ENCODE data around the gene IFNLR1. TPM values are rescaled to one million over a fixed set of nuclear protein-coding genes. Genes with fewer than 3 reads are reported as not detected.

IFNLR1 gene
- total RNA-seq, 1 experiment from 2014 or later, result 2.6 TPM

DNA sequence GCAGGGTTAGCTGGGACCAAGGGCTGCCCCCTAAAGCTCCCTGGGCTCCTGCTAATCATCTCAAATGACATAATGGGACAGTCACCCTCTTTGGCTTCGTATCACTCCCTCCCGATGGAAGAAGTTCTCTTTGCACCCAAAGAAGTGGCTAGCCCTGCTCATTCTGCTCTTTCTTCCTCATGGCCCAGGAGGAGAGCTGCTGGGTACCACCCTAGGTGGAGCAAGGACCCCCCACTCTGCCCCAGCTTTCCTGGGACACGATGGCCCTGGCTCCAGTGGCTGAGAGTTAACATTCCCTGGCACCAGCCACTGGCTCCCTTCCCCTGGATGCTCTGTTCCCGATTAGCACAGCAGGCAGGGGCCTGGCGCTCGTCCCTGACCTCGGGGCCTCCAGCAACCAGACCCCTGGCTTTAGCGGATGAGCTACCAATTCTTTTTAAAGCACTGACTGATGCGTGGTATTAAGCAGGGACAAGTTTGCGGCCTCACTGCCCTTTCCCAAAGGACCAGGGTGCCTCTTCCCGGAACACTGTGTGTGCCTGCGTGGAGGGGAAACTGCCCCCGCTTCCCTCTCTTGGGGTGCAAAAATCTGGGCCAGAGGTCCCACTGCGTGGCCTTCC, 76.3 kb downstream of the IFNLR1 start:
- no peak for DNase-seq (ENCODE audit: extremely low read depth, low read depth)

DNA sequence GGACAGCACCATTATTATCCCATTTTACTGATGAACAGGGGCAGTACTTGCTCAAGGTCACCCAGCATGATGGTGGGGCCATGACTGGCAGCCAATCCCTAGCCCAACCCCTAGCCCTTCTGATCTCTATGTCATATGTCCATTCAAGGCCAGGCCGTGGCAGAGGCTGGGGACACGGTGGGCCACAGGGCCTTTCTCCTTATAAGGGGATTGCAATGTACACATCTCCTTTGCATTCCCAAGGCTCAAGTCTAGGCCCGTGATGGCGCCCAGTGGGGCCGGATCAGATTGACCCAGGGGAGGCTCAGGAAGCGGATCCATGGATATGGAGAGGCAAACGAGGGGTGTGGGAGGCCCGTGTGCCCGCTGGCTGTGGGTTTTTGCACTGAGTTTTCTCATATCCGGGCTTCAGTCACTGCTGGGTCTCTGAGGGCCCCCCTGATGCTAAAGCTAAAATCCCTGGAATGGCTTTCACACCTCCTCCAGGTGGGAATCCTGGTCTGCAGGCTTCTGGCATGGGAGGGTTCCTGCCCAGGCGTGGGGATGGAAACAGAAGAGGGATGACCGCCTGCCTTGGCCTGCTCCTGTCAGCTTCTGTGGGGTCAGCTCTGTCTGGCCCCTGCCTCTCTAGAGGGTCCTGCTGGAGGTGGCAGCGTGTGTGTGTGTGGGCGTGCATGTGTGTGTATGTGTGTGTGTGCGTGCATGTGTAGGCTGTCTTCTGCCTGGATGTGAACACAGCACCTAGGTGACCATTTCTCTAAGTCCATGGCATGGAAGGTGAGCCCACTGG, 77.2 kb downstream of the IFNLR1 start:
- DNase-seq (ENCODE audit: extremely low read depth, low read depth), result no peak

DNA sequence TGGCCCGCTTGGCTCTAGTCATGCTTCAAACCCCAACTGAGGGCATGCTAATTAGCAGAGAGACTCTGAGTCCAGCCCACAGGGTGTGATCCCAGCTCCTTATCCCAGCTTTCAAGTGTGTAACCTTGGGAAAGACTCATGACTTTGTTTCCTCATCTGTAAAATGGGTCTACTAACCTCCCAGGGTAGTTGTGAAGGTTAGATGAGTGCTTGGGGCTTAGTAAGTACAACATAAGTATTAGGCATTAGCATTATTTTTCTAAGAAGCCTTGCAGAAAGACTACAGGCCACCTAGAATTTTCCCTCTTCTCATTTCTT, 78.0 kb downstream of the IFNLR1 start:
- DNase-seq (ENCODE audit: extremely low read depth, low read depth), result no peak

DNA sequence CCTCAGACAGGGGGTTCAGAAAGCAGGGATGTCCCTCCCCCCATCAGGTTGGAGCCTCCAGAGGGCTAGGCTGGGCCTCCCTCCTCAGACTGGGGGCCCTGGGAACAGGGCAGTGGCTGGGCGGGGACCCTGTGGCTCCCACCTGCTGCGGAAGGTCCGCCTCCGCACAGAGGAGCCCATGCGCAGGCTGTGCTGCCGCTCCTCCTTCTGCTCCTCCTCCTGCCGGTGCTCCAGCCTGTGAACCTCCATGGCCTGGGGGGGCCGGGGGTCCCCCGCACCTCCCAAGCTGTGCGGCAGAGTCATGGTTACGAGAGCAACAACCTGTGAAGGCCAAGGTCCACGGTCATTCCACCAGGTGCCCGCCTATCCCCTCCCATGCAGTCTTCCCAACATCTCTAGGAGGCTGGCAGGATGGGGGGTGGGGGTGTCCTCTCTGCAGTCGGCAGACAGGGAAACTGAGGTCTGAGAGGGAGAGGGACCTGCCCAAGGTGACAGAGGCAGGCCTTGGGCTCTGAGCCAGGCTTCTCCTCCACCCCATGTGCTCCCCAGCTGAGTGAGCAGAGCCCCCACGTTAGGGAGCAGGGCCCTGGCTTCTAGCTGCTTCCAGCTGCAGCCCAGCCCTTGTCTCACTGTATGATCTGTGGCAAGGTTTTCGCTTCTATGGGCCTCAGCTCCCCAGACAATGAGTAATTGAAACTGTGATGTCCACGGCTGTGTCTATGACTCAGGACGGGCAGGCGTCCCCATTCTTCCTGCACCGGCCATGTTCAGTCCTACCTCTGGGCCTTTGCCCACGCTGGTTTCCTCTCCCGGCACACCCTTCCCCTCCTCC, 78.5 kb downstream of the IFNLR1 start:
- DNase-seq (ENCODE audit: extremely low read depth, low read depth), result peak; percentile 40

DNA sequence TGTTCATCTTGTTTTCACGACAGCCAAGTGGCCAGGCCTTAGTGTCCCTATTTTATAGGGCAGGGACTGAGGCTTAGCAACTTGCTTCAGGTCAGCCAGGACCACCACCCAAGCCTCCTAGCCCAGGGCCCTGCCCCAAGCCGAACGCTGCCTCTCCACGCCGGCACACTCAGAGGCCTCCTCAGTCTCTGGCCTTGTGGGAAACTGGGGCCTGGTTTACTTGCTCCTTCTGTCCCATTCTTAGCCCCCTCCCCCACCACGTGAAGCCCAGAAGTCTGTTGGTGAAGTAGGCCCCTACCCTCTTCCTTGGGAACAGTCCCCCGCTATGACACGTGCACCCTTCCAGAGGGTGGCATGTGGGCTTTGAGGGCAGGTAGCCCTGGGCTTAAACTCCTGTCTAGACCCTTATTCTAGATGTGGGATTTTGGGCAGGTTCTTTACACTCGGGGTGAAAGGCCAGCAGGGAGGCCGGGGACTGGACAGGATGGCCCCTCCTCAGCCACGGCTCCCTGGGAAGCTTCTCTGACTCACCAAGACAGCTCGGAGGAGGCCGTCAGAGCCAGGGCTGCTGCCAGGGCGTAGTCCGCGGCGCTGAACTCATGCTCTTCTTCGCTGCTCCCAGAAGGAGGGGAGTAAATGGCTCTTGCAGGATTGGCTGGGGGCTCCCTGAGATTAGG, 79.5 kb downstream of the IFNLR1 start:
- DNase-seq (ENCODE audit: extremely low read depth, low read depth), result peak; percentile 50

DNA sequence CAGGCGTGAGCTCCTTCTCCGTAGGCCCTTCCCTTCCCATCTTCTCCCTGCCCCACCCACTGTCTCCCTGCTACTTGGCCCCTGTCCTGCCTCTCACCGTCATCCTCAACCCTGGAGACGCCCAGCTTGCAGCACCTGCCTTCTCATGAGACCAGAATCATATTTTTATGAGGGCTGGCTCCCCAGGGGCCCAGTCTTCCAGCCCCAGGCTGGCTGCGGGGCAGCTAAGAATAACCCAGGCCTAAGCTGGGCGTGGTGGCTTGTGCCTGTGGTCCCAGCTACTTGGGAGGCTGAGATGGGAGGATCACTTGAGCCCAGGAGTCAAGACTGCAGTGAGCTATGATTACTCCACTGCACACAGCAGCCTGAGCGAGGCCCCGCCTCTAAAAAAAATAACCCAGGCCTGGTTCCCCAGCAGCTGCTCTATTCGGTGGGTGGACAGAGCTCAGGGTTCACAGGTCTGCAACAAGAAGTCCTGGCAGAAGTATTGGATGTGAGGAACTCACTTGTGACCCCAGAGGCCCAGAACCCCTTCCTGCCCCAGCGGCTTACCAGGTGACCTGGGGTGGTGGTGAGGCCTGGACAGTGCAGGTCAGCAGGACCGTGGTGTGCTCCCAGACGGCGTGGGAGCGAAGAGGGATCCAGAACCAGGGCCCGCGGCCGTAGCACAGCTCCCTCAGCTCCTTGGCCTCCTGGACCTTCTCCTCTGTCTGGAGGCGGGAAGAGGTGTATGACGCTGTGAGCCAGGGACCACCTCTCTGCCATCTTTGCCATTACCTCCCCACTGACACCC, 81.5 kb downstream of the IFNLR1 start:
- DNase-seq (ENCODE audit: extremely low read depth, low read depth), result no peak

DNA sequence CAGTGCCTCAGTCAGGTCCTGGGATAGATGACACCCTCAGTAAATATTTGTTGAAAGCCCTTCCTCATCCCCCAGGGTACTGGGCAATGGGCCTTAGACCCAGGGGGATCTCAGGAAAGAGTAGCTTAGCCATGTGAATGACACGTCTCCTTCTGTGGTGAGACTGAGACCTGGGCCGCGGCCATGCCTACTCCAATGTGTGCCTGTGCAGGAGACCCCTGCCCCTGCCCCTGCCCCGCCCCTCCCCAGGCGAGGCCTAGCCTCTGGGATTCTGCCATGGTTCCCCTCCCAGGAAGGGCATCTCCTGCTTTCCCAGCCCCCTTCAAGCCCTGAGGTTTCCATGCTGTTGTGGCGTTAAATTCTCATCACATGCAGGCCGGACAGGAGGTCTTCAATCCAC, 82.2 kb downstream of the IFNLR1 start:
- DNase-seq (ENCODE audit: extremely low read depth, low read depth), result no peak

Other genes with a start within 250 kb of the IFNLR1 start
- gene PNRC2, start 227.5 kb downstream of the IFNLR1 start, total RNA-seq (2014; rRNA removed; shearing (Covaris generic)), result 74.6 and 84.0 TPM in 2 replicates
- 79.1 and 90.5 TPM in 2 replicates for gene SRSF10, start 207.0 kb downstream of the IFNLR1 start, total RNA-seq (2014; rRNA removed; shearing (Covaris generic))
- gene MYOM3, start 75.2 kb downstream of the IFNLR1 start, total RNA-seq (2014; rRNA removed; shearing (Covaris generic)), result 3.1 and 3.4 TPM in 2 replicates
- gene IL22RA1, start 44.1 kb downstream of the IFNLR1 start, total RNA-seq (2014; rRNA removed; shearing (Covaris generic)), result 1.6 and 1.9 TPM in 2 replicates
- gene GRHL3, start 132.1 kb upstream of the IFNLR1 start, total RNA-seq (2014; rRNA removed; shearing (Covaris generic)), result 3.1 and 3.3 TPM in 2 replicates
- 16.9 and 18.4 TPM in 2 replicates for gene STPG1, start 226.5 kb upstream of the IFNLR1 start, total RNA-seq (2014; rRNA removed; shearing (Covaris generic))
- 18.1 and 23.0 TPM in 2 replicates for gene NIPAL3, start 228.5 kb upstream of the IFNLR1 start, total RNA-seq (2014; rRNA removed; shearing (Covaris generic))

Data from NCI-H460 (cell line).